ENCODE results near the gene VDAC1. TPM values are rescaled to one million over a fixed set of nuclear protein-coding genes. Genes with fewer than 3 reads are reported as not detected.

VDAC1 gene
- total RNA-seq, 1 donor from 2014 or later: 158 TPM

GRCh38 chr5:133967124-133967523 lies 37.7 kb downstream of the VDAC1 start:
- intact Hi-C loops (cut with micrococcal nuclease): loop anchor here (5.0 kb wide), 1 partner anchor 915 kb away; the partner anchor contains the start of gene HSPA4

GRCh38 chr5:133966090-133966489 lies 38.7 kb downstream of the VDAC1 start:
- H3K4me1 Mint-ChIP-seq: peaks cover 73% of the 10 kb centered on the region
- no peak overlapping the region for H3K27ac Mint-ChIP-seq
- H3K4me3 Mint-ChIP-seq: no peak overlapping the region
- no peak for ATAC-seq (ENCODE audit: low read depth)
- no peak for DNase-seq
- no peak for TF ChIP-seq CTCF (IDR thresholded peaks at IDR 0.05)
- H3K36me3 Mint-ChIP-seq (ENCODE audit: low read depth): peaks cover 54% of the 10 kb centered on the region
- CTCF ChIA-PET: no interaction called here
- H3K27me3 Mint-ChIP-seq: no peaks in the 10 kb centered on the region
- POLR2A ChIA-PET: no interaction called here
- intact Hi-C loops (cut with micrococcal nuclease): loop anchor here (5.0 kb wide), 1 partner anchor 914 kb away; the partner anchor contains the start of gene HSPA4
- no peaks in the 10 kb centered on the region for H3K9me3 Mint-ChIP-seq

More at GRCh38 chr5:133967124-133967523, 37.7 kb downstream of the VDAC1 start:
- POLR2A ChIA-PET: interaction anchor here (1.0 to 4.0 kb wide), 2 partner anchors 9 to 209 kb away, joined by 3 to 22 read pairs; partner anchors contain the start of gene SKP1
- TF ChIP-seq CTCF (IDR thresholded peaks at IDR 0.05): no peak
- CTCF ChIA-PET: interaction anchor here (1.2 kb wide), 1 partner anchor 13 kb away, joined by 4 read pairs; no protein-coding TSS in a partner anchor
- H3K9me3 Mint-ChIP-seq: no peaks in the 10 kb centered on the region
- no peak for DNase-seq
- peaks cover 70% of the 10 kb centered on the region for H3K4me1 Mint-ChIP-seq
- H3K27me3 Mint-ChIP-seq: no peaks in the 10 kb centered on the region
- peak overlapping the region; percentile 95 for H3K4me3 Mint-ChIP-seq
- no peak for ATAC-seq (ENCODE audit: low read depth)
- H3K36me3 Mint-ChIP-seq (ENCODE audit: low read depth): peaks cover 63% of the 10 kb centered on the region
- peak overlapping the region; percentile 96 for H3K27ac Mint-ChIP-seq

- Mint-ChIP-seq H3K4me1 (peaks cover 76% of the 10 kb centered on the region), H3K27me3 (no peaks in the 10 kb centered on the region), H3K27ac (peak overlapping the region; percentile 38), H3K9me3 (no peaks in the 10 kb centered on the region), H3K4me3 (no peak overlapping the region), H3K36me3 (ENCODE audit: low read depth) (peaks cover 58% of the 10 kb centered on the region)
- ChIA-PET CTCF (interaction anchor here (1.1 kb wide), 1 partner anchor 136 kb away, joined by 3 read pairs; no protein-coding TSS in a partner anchor), POLR2A (interaction anchor here (0.6 kb wide), 1 partner anchor 1187 kb away, joined by 3 read pairs; the partner anchor contains the start of gene SEPTIN8)
- no peak for TF ChIP-seq CTCF (IDR thresholded peaks at IDR 0.05)
- DNase-seq (no peak), ATAC-seq (ENCODE audit: low read depth) (no peak)
- intact Hi-C loops (cut with micrococcal nuclease): no loop called here
Observed at GRCh38 chr5:133963493-133964128, 41.2 kb downstream of the VDAC1 start.

GRCh38 chr5:133962801-133963476 lies 41.8 kb downstream of the VDAC1 start:
- Mint-ChIP-seq H3K27me3 (no peaks in the 10 kb centered on the region), H3K9me3 (no peaks in the 10 kb centered on the region), H3K27ac (peak overlapping the region; percentile 69), H3K36me3 (ENCODE audit: low read depth) (peaks cover 52% of the 10 kb centered on the region), H3K4me3 (no peak overlapping the region), H3K4me1 (peaks cover 73% of the 10 kb centered on the region)
- ATAC-seq (ENCODE audit: low read depth) (no peak), DNase-seq (no peak)
- ChIA-PET POLR2A (interaction anchor here (0.6 to 1.2 kb wide), 2 partner anchors 28 to 1186 kb away, joined by 3 read pairs; partner anchors contain the start of gene SEPTIN8), CTCF (interaction anchor here (1.1 kb wide), 1 partner anchor 137 kb away, joined by 3 read pairs; no protein-coding TSS in a partner anchor)
- intact Hi-C loops (cut with micrococcal nuclease): no loop called here
- TF ChIP-seq CTCF (IDR thresholded peaks at IDR 0.05): no peak

GRCh38 chr5:133962131-133962530 lies 42.6 kb downstream of the VDAC1 start:
- ATAC-seq (ENCODE audit: low read depth): no peak

More at GRCh38 chr5:133962131-133962530, 42.6 kb downstream of the VDAC1 start:
- peaks cover 73% of the 10 kb centered on the region for H3K4me1 Mint-ChIP-seq
- H3K27ac Mint-ChIP-seq: peak overlapping the region; percentile 69
- intact Hi-C loops (cut with micrococcal nuclease): no loop called here
- CTCF ChIA-PET: interaction anchor here (1.1 to 1.3 kb wide), 2 partner anchors 93 to 138 kb away, joined by 3 read pairs; no protein-coding TSS in a partner anchor
- no peaks in the 10 kb centered on the region for H3K9me3 Mint-ChIP-seq
- POLR2A ChIA-PET: interaction anchor here (0.6 to 1.3 kb wide), 3 partner anchors 7 to 43 kb away, joined by 3 to 11 read pairs (median 9); no protein-coding TSS in a partner anchor
- DNase-seq: no peak
- no peak overlapping the region for H3K4me3 Mint-ChIP-seq
- H3K27me3 Mint-ChIP-seq: no peaks in the 10 kb centered on the region
- peaks cover 52% of the 10 kb centered on the region for H3K36me3 Mint-ChIP-seq (ENCODE audit: low read depth)
- no peak for TF ChIP-seq CTCF (IDR thresholded peaks at IDR 0.05)

Data from activated B cell treated with CpG ODN at 0.5 μM for 24 hours (primary cell).